ENCODE results near the gene LY86.

DNA sequence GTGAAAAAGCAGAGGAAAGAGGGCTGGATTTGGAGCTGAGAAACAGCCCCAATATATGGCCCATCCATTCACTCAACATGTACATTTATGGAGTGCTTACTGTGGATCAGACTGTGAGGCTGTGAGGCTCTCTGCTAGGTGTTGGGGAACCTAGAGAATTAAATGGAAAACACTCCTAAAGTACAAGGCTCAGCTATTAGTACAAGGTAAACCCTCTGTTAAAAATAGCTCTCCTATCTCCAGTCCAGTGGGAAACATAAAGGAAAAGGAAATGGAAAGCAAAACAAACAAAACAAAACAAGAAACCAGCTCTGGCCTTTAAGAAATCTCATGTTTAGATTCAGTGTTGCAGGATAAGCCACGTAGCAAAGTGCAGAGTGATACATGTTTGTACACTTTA is 35.0 kb downstream of the LY86 start:
- TF ChIP-seq, protein P1, sequence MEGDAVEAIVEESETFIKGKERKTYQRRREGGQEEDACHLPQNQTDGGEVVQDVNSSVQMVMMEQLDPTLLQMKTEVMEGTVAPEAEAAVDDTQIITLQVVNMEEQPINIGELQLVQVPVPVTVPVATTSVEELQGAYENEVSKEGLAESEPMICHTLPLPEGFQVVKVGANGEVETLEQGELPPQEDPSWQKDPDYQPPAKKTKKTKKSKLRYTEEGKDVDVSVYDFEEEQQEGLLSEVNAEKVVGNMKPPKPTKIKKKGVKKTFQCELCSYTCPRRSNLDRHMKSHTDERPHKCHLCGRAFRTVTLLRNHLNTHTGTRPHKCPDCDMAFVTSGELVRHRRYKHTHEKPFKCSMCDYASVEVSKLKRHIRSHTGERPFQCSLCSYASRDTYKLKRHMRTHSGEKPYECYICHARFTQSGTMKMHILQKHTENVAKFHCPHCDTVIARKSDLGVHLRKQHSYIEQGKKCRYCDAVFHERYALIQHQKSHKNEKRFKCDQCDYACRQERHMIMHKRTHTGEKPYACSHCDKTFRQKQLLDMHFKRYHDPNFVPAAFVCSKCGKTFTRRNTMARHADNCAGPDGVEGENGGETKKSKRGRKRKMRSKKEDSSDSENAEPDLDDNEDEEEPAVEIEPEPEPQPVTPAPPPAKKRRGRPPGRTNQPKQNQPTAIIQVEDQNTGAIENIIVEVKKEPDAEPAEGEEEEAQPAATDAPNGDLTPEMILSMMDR (IDR thresholded peaks at IDR 0.05; ENCODE audit: insufficient read depth, low read length, poor library complexity, severe bottlenecking) = no peak
- no peak for TF ChIP-seq EZH2phosphoT487 (conservative IDR thresholded peaks at IDR 0.05; ENCODE audit: low read length)

Measured in SU-DHL-6 (cell line).